Heart left ventricle (tissue), 16 donors: Measurements from ENCODE around the gene KDSR. TPM values are rescaled to one million over a fixed set of nuclear protein-coding genes. Genes with fewer than 3 reads are reported as not detected.

ENCODE experiments used
- ATAC-seq, 4 donors: fragments of 200-7000 bp; cut with Tn5 transposase; one replicate each; pipeline ENCODE4 v1.9.1; 2020 to 2022; ENCODE audit warnings: moderate library complexity in 4 of 4, mild to moderate bottlenecking in 3 of 4, moderate number of reproducible peaks in 1 of 4
- DNase-seq, 5 donors: peaks; one replicate each; pipeline ENCODE4 v3.0.0-alpha.2; 2020
- H3K27ac ChIP-seq, 12 donors: fragments of 200-600 bp; sonication (generic) in 4 of 12; one replicate each; pipeline versions ENCODE4 v1.5.0 to v1.8.0; 2016 to 2022; ENCODE audit warnings: mild to moderate bottlenecking in 2 of 12
- H3K27me3 ChIP-seq, 9 donors: fragments of 200-600 bp; sonication (generic) in 2 of 9; one replicate each; pipeline versions ENCODE4 v1.5.1 to v1.8.0; 2016 to 2022; ENCODE audit warnings: mild to moderate bottlenecking in 3 of 9
- H3K36me3 ChIP-seq, 9 donors: fragments of 200-600 bp; sonication (generic) in 2 of 9; one replicate each; pipeline versions ENCODE4 v1.5.0 to v1.8.0; 2018 to 2022; ENCODE audit warnings: mild to moderate bottlenecking in 2 of 9
- H3K4me1 ChIP-seq, 12 donors: fragments of 200-600 bp; sonication (generic) in 4 of 12; one replicate each; pipeline versions ENCODE4 v1.5.0 to v1.8.0; 2016 to 2022; ENCODE audit warnings: mild to moderate bottlenecking in 3 of 12
- H3K4me3 ChIP-seq, 12 donors: fragments of 200-600 bp; sonication (generic) in 4 of 12; one replicate each; pipeline versions ENCODE4 v1.5.0 to v1.8.0; 2017 to 2022; ENCODE audit warnings: mild to moderate bottlenecking in 9 of 12, moderate library complexity in 4 of 12
- H3K9me3 ChIP-seq, 12 donors: fragments of 200-600 bp; sonication (generic) in 4 of 12; one replicate each; pipeline versions ENCODE4 v1.5.0 to v1.8.0; 2016 to 2022; ENCODE audit warnings: mild to moderate bottlenecking in 1 of 12
- CTCF ChIP-seq, 12 donors: fragments of 200-600 bp; sonication (generic) in 4 of 12; IDR thresholded peaks; one replicate each; pipeline versions ENCODE4 v1.5.0 to v1.8.0; 2018 to 2022; ENCODE audit warnings: antibody characterized with exemption in 12 of 12, mild to moderate bottlenecking in 5 of 12
- POLR2A ChIP-seq, 2 donors: fragments of 450-650 bp; IDR thresholded peaks; one replicate each; pipeline ENCODE4 v1.6.1; 2017; ENCODE audit warnings: antibody characterized with exemption in 2 of 2, mild to moderate bottlenecking in 2 of 2, moderate library complexity in 2 of 2
- WGBS, 4 donors: extraction: QIAGEN DNeasy Blood & Tissue Kit in 2 of 4; methylation state at CpG; one replicate each; pipeline versions ENCODE4 v1.1.5 to v1.1.7; 2013 to 2018; 5-methylcytosine and 5-hydroxymethylcytosine counted together
- intact Hi-C, 10 donors: fragments of 100-400 bp; cut with DNase I; formaldehyde crosslinking; loops; one replicate each; pipeline versions ENCODE4 v1.11.1 to v1.14.2; 2022
- polyA plus RNA-seq, 2 donors: library from polyadenylated mRNA; stranded (reverse); fragments of 200-250 nt; gene quantifications; one replicate each; pipeline ENCODE4 v1.2.3, GENCODE V29; 2013
- total RNA-seq, 9 donors: library from RNA; depleted of rRNA in 2 of 9; stranded (reverse); fragments of >200 nt in 2 of 9; fragmentation: NEBNext Ultra II Directional in 3 of 9; extraction: Animal tissue kit (Norgen Biotek cat#: 25700) in 3 of 9; gene quantifications; one replicate each; pipeline versions ENCODE4 v1.1.0 to v1.2.4, GENCODE V29; 2016 to 2023
- donor health status: ischemic (EF 13 %, LVEDD 7.1; RV severe dilation, severe dysfunction).
- donor health status: healthy with polysubstance abuse.
- donor health status: DM: no; HTN: yes; CAD: no.
- donor health status: DM: no; HTN: no; CAD: no.
- donor health status: ischemic (EF 25% LVEDD 6.9; RV normal size, moderate dysfunction).
- donor health status: ischemic (EF 25% LVEDD 5.7; RV mildly dilated, moderate dysfunction).
- donor health status: healthy.
- donor health status: DM: yes; HTN: yes; CAD: no.
- donor health status: ischemic (EF 35%, LVEDD 5.7; RV mildly dilated, moderate dysfunction).
- donor health status: nonischemic (EF 11% LVEDD 7.7; RV severe dilation, severe dysfunction).
- donor health status: DM: yes; HTN: yes; CAD: no.
- donor health status: PGD.
- donor health status: ischemic (EF 29% LVEDD 5.4; RV normal size, mild dysfunction).
- donor health status: nonischemic (EF 23%, LVEDD 6.1; RV moderate dilation, normal function).

The KDSR gene
- total and polyA plus RNA-seq, 11 donors: 10.7 to 45.6 (median 36.5) TPM

- WGBS, 4 donors: 47 to 64% (median 55%) methylated on average over 7 of the region's 7 CpGs
- ATAC-seq (peak; percentile 77 to 87 (median 78)), DNase-seq (peak in 1 of 5 donors; percentile 43)
- no peak overlapping the region for H3K4me3 ChIP-seq
- TF ChIP-seq POLR2A (IDR thresholded peaks at IDR 0.05) (no peak), CTCF (IDR thresholded peaks at IDR 0.05) (no peak)
- peaks cover 0 to 99% (median 87%) of the 10 kb centered on the region in 9 donors for H3K36me3 ChIP-seq
- peaks cover 0 to 13% (median 0%) of the 10 kb centered on the region in 12 donors for H3K4me1 ChIP-seq
- intact Hi-C loops: no loop called here
- no peaks in the 10 kb centered on the region for H3K27me3 ChIP-seq
- H3K27ac ChIP-seq: peak overlapping the region in 10 of 12 donors; percentile 25 to 76 (median 60)
- no peaks in the 10 kb centered on the region for H3K9me3 ChIP-seq
Measured at GRCh38 chr18:63356272-63356896, 10.6 kb downstream of the KDSR start.

GRCh38 chr18:63350230-63350629, 16.8 kb downstream of the KDSR start:
- Histone ChIP-seq H3K36me3 (peaks cover 0 to 100% (median 94%) of the 10 kb centered on the region in 9 donors), H3K4me1 (peaks cover 0 to 19% (median 11%) of the 10 kb centered on the region in 12 donors), H3K27me3 (no peaks in the 10 kb centered on the region), H3K9me3 (no peaks in the 10 kb centered on the region), H3K27ac (no peak overlapping the region), H3K4me3 (no peak overlapping the region)
- intact Hi-C loops: no loop called here
- TF ChIP-seq CTCF (IDR thresholded peaks at IDR 0.05) (no peak), POLR2A (IDR thresholded peaks at IDR 0.05) (no peak)
- DNase-seq (no peak), ATAC-seq (no peak)
- 46 to 50% (median 48%) methylated on average over 2 of the region's 2 CpGs for WGBS, 4 donors

GRCh38 chr18:63348508-63349136, 18.4 kb downstream of the KDSR start:
- 96 to 98% (median 98%) methylated on average over 7 of the region's 7 CpGs for WGBS, 4 donors
- no peak overlapping the region for H3K27ac ChIP-seq
- H3K9me3 ChIP-seq: no peaks in the 10 kb centered on the region
- DNase-seq: no peak
- no peak for ATAC-seq
- peaks cover 0 to 100% (median 94%) of the 10 kb centered on the region in 9 donors for H3K36me3 ChIP-seq
- intact Hi-C loops: loop anchor here in 1 of 10 donors (5.0 kb wide), 1 partner anchor 89 kb away; no protein-coding TSS in a partner anchor
- H3K4me1 ChIP-seq: peaks cover 0 to 30% (median 15%) of the 10 kb centered on the region in 12 donors
- H3K27me3 ChIP-seq: no peaks in the 10 kb centered on the region
- TF ChIP-seq POLR2A (IDR thresholded peaks at IDR 0.05) (no peak), CTCF (IDR thresholded peaks at IDR 0.05) (no peak)
- H3K4me3 ChIP-seq: no peak overlapping the region

GRCh38 chr18:63346480-63347183, 20.4 kb downstream of the KDSR start:
- H3K27me3 ChIP-seq: no peaks in the 10 kb centered on the region
- H3K27ac ChIP-seq: peak overlapping the region in 11 of 12 donors; percentile 40 to 81 (median 57)
- H3K9me3 ChIP-seq: no peaks in the 10 kb centered on the region
- H3K36me3 ChIP-seq: peaks cover 0 to 100% (median 94%) of the 10 kb centered on the region in 9 donors
- no peak for DNase-seq
- intact Hi-C loops: loop anchor here in 1 of 10 donors (5.0 kb wide), 1 partner anchor 91 kb away; no protein-coding TSS in a partner anchor
- TF ChIP-seq POLR2A (IDR thresholded peaks at IDR 0.05): no peak
- ATAC-seq: peak; percentile 37 to 49 (median 42)
- 66 to 76% (median 71%) methylated on average over 7 of the region's 7 CpGs for WGBS, 4 donors
- peak overlapping the region in 1 of 12 donors; percentile 16 for H3K4me3 ChIP-seq
- peaks cover 0 to 30% (median 15%) of the 10 kb centered on the region in 12 donors for H3K4me1 ChIP-seq
